ENCODE measurements around the gene OPRL1. TPM values are rescaled to one million over a fixed set of nuclear protein-coding genes. Genes with fewer than 3 reads are reported as not detected.

The OPRL1 gene
- total RNA-seq, 1 donor from 2014 or later, result 10.2 TPM

GRCh38 chr20:64098471-64099013 lies 18.7 kb downstream of the OPRL1 start:
- Mint-ChIP-seq H3K4me3 (ENCODE audit: unreplicated experiment) (no peak overlapping the region), H3K27me3 (ENCODE audit: unreplicated experiment) (peaks cover 11% of the 10 kb centered on the region), H3K36me3 (ENCODE audit: low read depth, unreplicated experiment) (peaks cover 9% of the 10 kb centered on the region), H3K9me3 (ENCODE audit: unreplicated experiment) (peaks cover 5% of the 10 kb centered on the region), H3K4me1 (ENCODE audit: unreplicated experiment) (peaks cover 3% of the 10 kb centered on the region), H3K27ac (ENCODE audit: unreplicated experiment) (no peak overlapping the region)
- no peak for DNase-seq (ENCODE audit: low spot score)
- no peak for TF ChIP-seq CTCF (IDR thresholded peaks at IDR 0.05; ENCODE audit: unreplicated experiment)

- peaks cover 14% of the 10 kb centered on the region for H3K27me3 Mint-ChIP-seq (ENCODE audit: unreplicated experiment)
- H3K9me3 Mint-ChIP-seq (ENCODE audit: unreplicated experiment), result peaks cover 5% of the 10 kb centered on the region
- H3K36me3 Mint-ChIP-seq (ENCODE audit: low read depth, unreplicated experiment), result peaks cover 9% of the 10 kb centered on the region
- H3K27ac Mint-ChIP-seq (ENCODE audit: unreplicated experiment), result no peak overlapping the region
- no peak for TF ChIP-seq CTCF (IDR thresholded peaks at IDR 0.05; ENCODE audit: unreplicated experiment)
- no peak for DNase-seq (ENCODE audit: low spot score)
- no peak overlapping the region for H3K4me3 Mint-ChIP-seq (ENCODE audit: unreplicated experiment)
- H3K4me1 Mint-ChIP-seq (ENCODE audit: unreplicated experiment), result peaks cover 3% of the 10 kb centered on the region
Measured at GRCh38 chr20:64099086-64099786, 19.4 kb downstream of the OPRL1 start.

GRCh38 chr20:64099880-64100565 lies 20.1 kb downstream of the OPRL1 start:
- Mint-ChIP-seq H3K9me3 (ENCODE audit: unreplicated experiment) (peaks cover 5% of the 10 kb centered on the region), H3K27ac (ENCODE audit: unreplicated experiment) (no peak overlapping the region), H3K27me3 (ENCODE audit: unreplicated experiment) (peaks cover 14% of the 10 kb centered on the region), H3K4me3 (ENCODE audit: unreplicated experiment) (no peak overlapping the region), H3K4me1 (ENCODE audit: unreplicated experiment) (peaks cover 3% of the 10 kb centered on the region), H3K36me3 (ENCODE audit: low read depth, unreplicated experiment) (peaks cover 9% of the 10 kb centered on the region)
- no peak for TF ChIP-seq CTCF (IDR thresholded peaks at IDR 0.05; ENCODE audit: unreplicated experiment)
- no peak for DNase-seq (ENCODE audit: low spot score)

- DNase-seq (ENCODE audit: low spot score), result no peak
- TF ChIP-seq CTCF (IDR thresholded peaks at IDR 0.05; ENCODE audit: unreplicated experiment), result no peak
- H3K4me1 Mint-ChIP-seq (ENCODE audit: unreplicated experiment), result peaks cover 3% of the 10 kb centered on the region
- H3K27me3 Mint-ChIP-seq (ENCODE audit: unreplicated experiment), result peaks cover 14% of the 10 kb centered on the region
- H3K4me3 Mint-ChIP-seq (ENCODE audit: unreplicated experiment), result no peak overlapping the region
- H3K36me3 Mint-ChIP-seq (ENCODE audit: low read depth, unreplicated experiment), result peaks cover 9% of the 10 kb centered on the region
- H3K27ac Mint-ChIP-seq (ENCODE audit: unreplicated experiment), result no peak overlapping the region
- H3K9me3 Mint-ChIP-seq (ENCODE audit: unreplicated experiment), result peaks cover 5% of the 10 kb centered on the region
Measured at GRCh38 chr20:64100566-64100888, 20.6 kb downstream of the OPRL1 start.

Data from endothelial cell (in vitro differentiated cells).